Medulla oblongata (tissue), 1 donor: Measurements from ENCODE around the gene NIM1K.
"Not testable (repeated sequence)": the region's sequence is repeated elsewhere in the genome, so short reads cannot be mapped to it uniquely, and the experiment has no call there.

Source experiments
- DNase-seq: peaks from one replicate; pipeline ENCODE4 v3.0.0-alpha.2; 2015; ENCODE audit errors: extremely low spot score

Gene NIM1K

DNA sequence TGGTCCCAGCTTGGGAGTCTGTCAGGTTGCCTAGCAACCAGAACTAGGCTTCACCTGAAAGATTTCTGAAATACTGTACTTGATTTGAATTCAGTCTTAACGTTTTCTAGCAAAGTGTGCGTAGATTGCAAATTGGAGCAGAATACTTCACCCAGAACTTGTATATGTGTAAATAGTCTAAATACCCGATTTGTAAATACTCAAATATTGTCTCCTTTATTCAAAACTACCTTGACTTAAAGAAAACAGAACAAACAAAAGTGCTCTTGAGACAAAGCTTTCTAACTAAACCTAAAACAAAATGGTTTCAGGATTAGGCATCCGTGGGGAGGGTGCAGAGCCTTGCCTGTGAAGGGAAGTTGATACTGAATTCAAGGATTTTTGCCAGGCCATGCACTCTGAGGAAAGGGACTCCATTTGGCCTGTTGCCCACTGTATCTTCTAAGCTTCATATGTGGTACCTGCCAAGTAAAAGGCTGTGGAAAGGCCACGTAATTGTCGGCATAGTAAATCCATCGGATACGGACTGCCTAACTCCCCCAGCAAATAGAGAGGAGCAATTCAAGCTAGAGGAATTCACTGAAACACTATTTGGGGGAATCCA, 121.9 kb downstream of the NIM1K start:
- DNase-seq, result no peak

DNA sequence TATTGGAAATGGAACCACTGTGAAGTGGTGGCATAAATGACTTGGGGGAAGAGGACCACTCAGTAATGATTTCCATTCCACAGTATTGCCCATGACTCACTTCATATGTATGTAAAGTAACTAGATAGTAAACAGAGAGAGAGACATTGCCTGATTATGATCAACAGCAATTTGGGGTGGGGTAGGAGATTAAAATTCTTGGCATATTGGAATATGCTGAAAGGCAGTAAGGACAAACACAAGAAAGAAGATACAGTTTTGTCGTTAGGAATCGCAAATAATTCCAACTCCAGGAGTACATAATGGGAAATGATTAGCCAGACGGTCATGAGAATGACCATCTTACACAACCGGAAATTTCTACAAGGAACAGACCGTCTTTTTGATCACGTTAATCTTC, 122.7 kb downstream of the NIM1K start:
- no peak for DNase-seq

DNA sequence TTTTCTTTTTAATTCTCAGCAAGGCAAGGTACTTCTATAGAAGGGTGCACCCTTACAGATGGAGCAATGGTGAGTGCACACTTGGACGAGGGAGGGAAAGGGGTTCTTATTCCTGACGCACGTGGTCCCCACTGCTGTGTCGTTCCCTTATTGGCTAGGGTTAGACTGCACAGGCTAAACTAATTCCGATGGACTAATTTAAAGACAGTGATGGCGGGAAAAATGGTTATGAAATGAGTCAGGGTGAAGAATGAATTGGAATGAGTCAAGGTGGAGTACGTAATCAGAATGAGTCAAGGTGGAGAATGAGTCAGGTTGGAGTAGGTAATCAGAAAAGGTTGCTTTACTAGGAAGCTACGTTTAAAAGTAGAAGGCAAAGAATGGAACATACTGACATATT, 123.2 kb downstream of the NIM1K start:
- no peak for DNase-seq

DNA sequence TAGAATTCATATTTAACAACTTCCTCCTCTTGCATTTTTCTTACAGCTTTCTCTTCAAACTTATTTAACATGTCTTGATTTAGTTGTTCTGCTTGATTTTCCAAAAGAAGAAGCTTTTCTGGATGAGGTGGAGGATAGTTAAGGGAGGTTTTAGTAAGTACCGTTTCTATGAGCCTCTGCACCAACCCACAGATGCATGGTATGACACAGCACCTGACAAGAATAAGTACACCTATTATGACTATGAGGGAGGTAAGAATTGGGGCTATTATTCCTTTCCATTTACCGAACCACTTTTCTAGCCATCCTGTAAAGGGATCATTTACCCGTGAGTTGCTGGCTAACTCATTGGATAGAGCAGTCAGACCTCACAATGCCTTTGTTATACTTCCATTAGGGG, 123.7 kb downstream of the NIM1K start:
- DNase-seq, result no peak

DNA sequence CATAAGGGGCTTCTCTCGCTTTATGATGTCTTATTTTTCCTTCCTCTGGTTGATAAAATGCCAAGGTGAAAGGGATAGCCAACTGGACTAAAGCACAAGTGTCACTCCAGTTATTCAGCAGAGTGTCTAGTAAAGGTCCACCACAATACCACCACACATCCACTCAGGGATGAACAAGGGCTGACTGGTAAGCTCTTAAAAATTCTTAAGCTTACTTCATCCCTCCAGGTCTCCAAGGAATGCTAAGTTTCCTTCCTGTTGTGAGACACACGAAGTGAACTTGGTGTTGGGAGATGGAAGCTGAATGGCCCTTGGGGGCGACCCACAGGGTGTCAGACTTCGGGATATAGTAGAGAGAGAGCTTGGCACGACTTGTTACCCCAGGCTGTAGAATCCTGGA, 124.4 kb downstream of the NIM1K start:
- DNase-seq, result no peak

DNA sequence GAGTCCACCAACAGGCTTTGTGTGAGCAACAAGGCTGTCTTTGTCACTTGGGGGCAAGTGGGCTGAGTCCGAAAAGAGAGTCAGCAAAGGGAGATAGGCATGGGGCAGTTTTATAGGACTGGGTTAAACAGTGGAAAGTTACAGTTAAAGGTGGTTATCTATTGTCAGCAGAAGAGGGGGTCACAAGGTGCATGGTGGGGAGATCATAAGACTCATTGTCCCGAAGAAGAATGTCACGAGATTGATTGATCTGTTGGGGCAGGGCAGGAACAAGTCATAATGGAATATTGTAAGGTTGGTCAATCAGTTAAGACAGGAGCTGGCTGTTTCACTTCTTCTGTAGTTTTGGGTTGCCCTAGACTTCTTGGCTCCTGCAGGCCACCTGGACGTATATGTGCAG, 128.8 kb downstream of the NIM1K start:
- DNase-seq, result no peak

DNA sequence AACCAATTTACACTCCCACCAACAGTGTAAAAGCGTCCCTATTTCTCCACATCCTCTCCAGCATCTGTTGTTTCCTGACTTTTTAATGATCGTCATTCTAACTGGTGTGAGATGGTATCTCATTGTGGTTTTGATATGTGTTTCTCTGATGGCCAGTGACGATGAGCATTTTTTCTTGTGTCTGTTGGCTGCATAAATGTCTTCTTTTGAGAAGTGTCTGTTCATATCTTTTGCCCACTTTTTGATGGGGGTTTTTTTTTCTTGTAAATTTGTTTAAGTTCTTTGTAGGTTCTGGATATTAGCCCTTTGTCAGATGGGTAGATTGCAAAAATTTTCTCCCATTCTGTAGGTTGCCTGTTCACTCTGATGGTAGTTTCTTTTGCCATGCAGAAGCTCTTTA, 131.5 kb downstream of the NIM1K start:
- not testable (repeated sequence) for DNase-seq

DNA sequence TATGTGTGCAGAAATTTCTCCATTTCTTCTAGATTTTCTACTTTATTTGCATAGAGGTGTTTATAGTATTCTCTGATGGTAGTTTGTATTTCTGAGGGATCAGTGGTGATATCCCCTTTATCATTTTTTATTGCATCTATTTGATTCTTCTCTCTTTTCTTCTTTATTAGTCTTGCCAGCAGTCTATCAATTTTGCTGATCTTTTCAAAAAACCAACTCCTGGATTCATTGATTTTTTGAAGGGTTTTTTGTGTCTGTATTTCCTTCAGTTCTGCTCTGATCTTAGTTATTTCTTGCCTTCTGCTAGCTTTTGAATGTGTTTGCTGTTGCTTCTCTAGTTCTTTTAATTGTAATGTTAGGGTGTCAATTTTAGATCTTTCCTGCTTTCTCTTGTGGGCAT, 133.6 kb downstream of the NIM1K start:
- DNase-seq, result not testable (repeated sequence)
